GM23248 (cell line): ENCODE results near the gene TRAF5.

Source experiments
- EZH2 ChIP-seq: fragments of 200-600 bp; sonication (generic); IDR thresholded peaks from 2 replicates; pipeline ENCODE4 v1.6.1; 2018; ENCODE audit warnings: antibody characterized with exemption, mild to moderate bottlenecking; ENCODE audit not compliant: insufficient read depth, poor library complexity, severe bottlenecking
- EZH2phosphoT487 ChIP-seq: fragments of 200-600 bp; sonication (generic); IDR thresholded peaks from 2 replicates; pipeline ENCODE4 v1.6.1; 2018; ENCODE audit warnings: antibody characterized with exemption, moderate library complexity, mild to moderate bottlenecking, low read depth; ENCODE audit not compliant: insufficient read depth

GRCh38 chr1:211334986-211335385 lies 8.4 kb downstream of the TRAF5 start:
- TF ChIP-seq EZH2phosphoT487 (no peak), EZH2 (no peak)
